IMR-90 (cell line): ENCODE results near the gene ATP1B1. TPM values are rescaled to one million over a fixed set of nuclear protein-coding genes. Genes with fewer than 3 reads are reported as not detected.

Experiments used
- ATAC-seq: fragments of 200-7000 bp; cut with Tn5 transposase; 2 replicates; pipeline ENCODE4 v1.9.1; 2020; ENCODE audit warnings: low read depth, mild to moderate bottlenecking, moderate library complexity
- BruUV-seq: library from RNA; stranded (reverse); fragments of 400-500 nt; replicated peaks from 2 replicates; lab custom pipeline; 2021; lab: Mats Ljungman, UMichigan
- CTCF ChIA-PET: fragments of 300-600 bp; formaldehyde crosslinking; extraction: SDS; loops from one replicate; lab custom pipeline; 2021; ENCODE audit warnings: antibody characterized with exemption; lab: Yijun Ruan, JAX
- POLR2A ChIA-PET: fragments of 300-600 bp; sonication (Branson Sonifier 250); formaldehyde crosslinking; loops from one replicate; lab custom pipeline; 2022; ENCODE audit warnings: antibody characterized with exemption; ENCODE audit not compliant: unreplicated experiment; lab: Charles Lee
- DNase-seq: peaks from one replicate; pipeline ENCODE4 v3.0.0; 2013
- H2AFZ ChIP-seq: replicated peaks from 2 replicates; pipeline ENCODE3; 2013; ENCODE audit warnings: low read length, mild to moderate bottlenecking; ENCODE audit not compliant: poor library complexity
- H2AK5ac ChIP-seq: 2 replicates; pipeline ENCODE4 v1.6.1; 2013; ENCODE audit warnings: low read depth, low read length, inconsistent platforms
- H2AK9ac ChIP-seq: replicated peaks from 2 replicates; pipeline ENCODE3; 2013; ENCODE audit warnings: mild to moderate bottlenecking, low read depth, low read length, moderate library complexity; ENCODE audit not compliant: poor library complexity
- H2BK120ac ChIP-seq: 2 replicates; pipeline ENCODE4 v1.6.1; 2013; ENCODE audit warnings: low read depth, low read length, inconsistent platforms
- H2BK15ac ChIP-seq: 3 replicates; pipeline ENCODE4 v1.6.1; 2013; ENCODE audit warnings: low read depth, low read length, inconsistent platforms
- H2BK20ac ChIP-seq: 2 replicates; pipeline ENCODE4 v1.6.1; 2013; ENCODE audit warnings: low read depth, mild to moderate bottlenecking, inconsistent platforms, low read length, moderate library complexity
- H2BK5ac ChIP-seq: 2 replicates; pipeline ENCODE4 v1.6.1; 2013; ENCODE audit warnings: mild to moderate bottlenecking, low read depth, low read length, inconsistent platforms; ENCODE audit not compliant: poor library complexity, severe bottlenecking
- H3K14ac ChIP-seq: replicated peaks from 2 replicates; pipeline ENCODE4 v1.6.1; 2013; ENCODE audit warnings: low read depth, low read length, inconsistent platforms
- H3K18ac ChIP-seq: 2 replicates; pipeline ENCODE4 v1.6.1; 2013; ENCODE audit warnings: low read depth, low read length, control low read depth
- H3K23ac ChIP-seq: 2 replicates; pipeline ENCODE4 v1.6.1; 2013; ENCODE audit warnings: low read depth, low read length, inconsistent platforms
- H3K27ac ChIP-seq: 2 replicates; pipeline ENCODE4 v1.5.1; 2013; ENCODE audit warnings: mild to moderate bottlenecking, control low read depth, low read length; ENCODE audit not compliant: insufficient read depth
- H3K27me3 ChIP-seq: 2 replicates; pipeline ENCODE4 v1.6.1; 2013; ENCODE audit warnings: low read length; ENCODE audit not compliant: control insufficient read depth, insufficient read depth
- H3K36me3 ChIP-seq: 2 replicates; pipeline ENCODE4 v1.6.1; 2013; ENCODE audit warnings: low read length, mixed read lengths; ENCODE audit not compliant: control insufficient read depth, insufficient read depth
- H3K4ac ChIP-seq: 2 replicates; pipeline ENCODE4 v1.6.1; 2013; ENCODE audit warnings: low read depth, low read length, inconsistent platforms
- H3K4me1 ChIP-seq: 2 replicates; pipeline ENCODE4 v1.6.1; 2013; ENCODE audit warnings: low read length, mixed read lengths; ENCODE audit not compliant: control insufficient read depth, insufficient read depth
- H3K4me2 ChIP-seq: 2 replicates; pipeline ENCODE4 v1.6.1; 2013; ENCODE audit warnings: low read depth, mild to moderate bottlenecking, control low read depth, low read length, moderate library complexity
- H3K4me3 ChIP-seq: 2 replicates; pipeline ENCODE4 v1.5.1; 2013; ENCODE audit warnings: low read depth, mild to moderate bottlenecking, control low read depth, low read length, moderate library complexity; ENCODE audit not compliant: insufficient read depth
- H3K56ac ChIP-seq: 2 replicates; pipeline ENCODE4 v1.6.1; 2013; ENCODE audit warnings: low read length, inconsistent platforms; ENCODE audit not compliant: insufficient read depth; ENCODE audit errors: extremely low read depth
- H3K79me1 ChIP-seq, 2 experiments: 2 replicates each; pipeline ENCODE4 v1.6.1; 2013; ENCODE audit warnings: low read length in 2 of 2, inconsistent platforms in 1 of 2, low read depth in 1 of 2
- H3K9ac ChIP-seq: 2 replicates; pipeline ENCODE4 v1.6.1; 2013; ENCODE audit warnings: low read depth, low read length, control low read depth
- H3K9me1 ChIP-seq: 2 replicates; pipeline ENCODE4 v1.6.1; 2013; ENCODE audit warnings: low read length, inconsistent platforms; ENCODE audit not compliant: insufficient read depth
- H3K9me3 ChIP-seq: 2 replicates; pipeline ENCODE4 v1.6.1; 2013; ENCODE audit warnings: low read length; ENCODE audit not compliant: control insufficient read depth, insufficient read depth
- H4K20me1 ChIP-seq: 2 replicates; pipeline ENCODE4 v1.6.1; 2013; ENCODE audit warnings: low read length, inconsistent platforms; ENCODE audit not compliant: insufficient read depth
- H4K5ac ChIP-seq: 2 replicates; pipeline ENCODE4 v1.6.1; 2013; ENCODE audit warnings: mild to moderate bottlenecking, low read depth, low read length, control low read depth
- H4K8ac ChIP-seq, 2 experiments: 2 replicates each; pipeline ENCODE4 v1.6.1; 2013; ENCODE audit warnings: low read depth in 2 of 2, low read length in 2 of 2, control low read depth in 1 of 2, inconsistent platforms in 1 of 2
- H4K91ac ChIP-seq: 2 replicates; pipeline ENCODE4 v1.6.1; 2013; ENCODE audit warnings: low read depth, low read length, inconsistent platforms; ENCODE audit not compliant: insufficient read depth
- BHLHE40 ChIP-seq: fragments of 150-350 bp; IDR thresholded peaks from 2 replicates; pipeline ENCODE4 v1.6.1; 2016; ENCODE audit warnings: mild to moderate bottlenecking, low read depth, low read length
- CEBPB ChIP-seq: IDR thresholded peaks from 2 replicates; pipeline ENCODE4 v1.6.1; 2012; ENCODE audit warnings: low read depth, low read length, improper control_type of control experiment
- CHD1 ChIP-seq: IDR thresholded peaks from 2 replicates; pipeline ENCODE4 v1.6.1; 2012; ENCODE audit warnings: low read depth, low read length, improper control_type of control experiment
- CTCF ChIP-seq: conservative IDR thresholded peaks from 2 replicates; pipeline ENCODE4 v1.5.1; 2012; ENCODE audit warnings: mild to moderate bottlenecking, low read depth, low read length, improper control_type of control experiment
- FOS ChIP-seq: fragments of 150-350 bp; IDR thresholded peaks from 2 replicates; pipeline ENCODE4 v1.6.1; 2016; ENCODE audit warnings: low read depth, low read length
- MAFK ChIP-seq: IDR thresholded peaks from 2 replicates; pipeline ENCODE4 v1.6.1; 2012; ENCODE audit warnings: low read depth, low read length, improper control_type of control experiment
- MAZ ChIP-seq: IDR thresholded peaks from 2 replicates; pipeline ENCODE4 v1.6.1; 2012; ENCODE audit warnings: low read depth, mild to moderate bottlenecking, low read length, improper control_type of control experiment, moderate library complexity, borderline replicate concordance
- MXI1 ChIP-seq: IDR thresholded peaks from 2 replicates; pipeline ENCODE4 v1.6.1; 2012; ENCODE audit warnings: low read depth, mild to moderate bottlenecking, low read length, moderate library complexity, borderline replicate concordance
- NFE2L2 ChIP-seq: fragments of 150-350 bp; IDR thresholded peaks from 2 replicates; pipeline ENCODE4 v1.6.1; 2016; ENCODE audit warnings: low read depth, mild to moderate bottlenecking, low read length
- POLR2A ChIP-seq: IDR thresholded peaks from 2 replicates; pipeline ENCODE4 v1.6.1; 2012; ENCODE audit warnings: mild to moderate bottlenecking, low read depth, low read length
- RAD21 ChIP-seq: IDR thresholded peaks from 2 replicates; pipeline ENCODE4 v1.6.1; 2012; ENCODE audit warnings: low read length, improper control_type of control experiment
- RCOR1 ChIP-seq: IDR thresholded peaks from 2 replicates; pipeline ENCODE4 v1.6.1; 2012; ENCODE audit warnings: mild to moderate bottlenecking, low read length, improper control_type of control experiment; ENCODE audit not compliant: insufficient replicate concordance
- RFX5 ChIP-seq: IDR thresholded peaks from 2 replicates; pipeline ENCODE4 v1.8.0; 2012; ENCODE audit warnings: low read depth, mild to moderate bottlenecking, low read length, moderate library complexity
- SMC3 ChIP-seq: fragments of 150-350 bp; IDR thresholded peaks from 2 replicates; pipeline ENCODE4 v1.6.1; 2016; ENCODE audit warnings: low read depth, mild to moderate bottlenecking, antibody characterized with exemption, low read length, moderate library complexity
- USF2 ChIP-seq: fragments of 150-350 bp; IDR thresholded peaks from 2 replicates; pipeline ENCODE4 v1.6.1; 2017; ENCODE audit warnings: mild to moderate bottlenecking, antibody characterized with exemption, low read length, low read depth
- WGBS, 2 experiments: methylation state at CpG; one replicate each; pipeline versions ENCODE4 v1.1.5 to v1.1.7; 2013; ENCODE audit warnings: missing lambda C conversion rate in 2 of 2; ENCODE audit not compliant: insufficient read length in 1 of 2; ENCODE audit errors: extremely low coverage in 2 of 2; 5-methylcytosine and 5-hydroxymethylcytosine counted together
- dilution Hi-C: fragments of 300-500 bp; cut with HindIII; formaldehyde crosslinking; loops from one replicate; pipeline ENCODE4 v1.14.3; 2018; ENCODE audit warnings: low sequenced_read_pairs; ENCODE audit not compliant: unreplicated experiment
- in situ Hi-C: fragments of 300-500 bp; cut with MboI; formaldehyde crosslinking; loops from 3 replicates; pipeline ENCODE4 v1.14.3; 2019; ENCODE audit warnings: low sequenced_read_pairs, inconsistent platforms, mixed read lengths
- intact Hi-C: fragments of 100-400 bp; cut with micrococcal nuclease; formaldehyde crosslinking; loops from 2 replicates; pipeline ENCODE4 v1.10.0; 2022
- polyA plus RNA-seq, 3 experiments: library from polyadenylated mRNA; depleted of rRNA; stranded (reverse); fragments of >200 nt; gene quantifications; 2 replicates each; pipeline ENCODE4 v1.2.3, GENCODE V29; 2012; ENCODE audit warnings: low replicate concordance in 1 of 3
- total RNA-seq: library from RNA; depleted of rRNA; stranded (reverse); fragments of >200 nt; gene quantifications from 2 replicates; pipeline ENCODE4 v1.2.3, GENCODE V29; 2012
- TF ChIP-seq, protein P1 (sequence below): fragments of 150-350 bp; IDR thresholded peaks from 2 replicates; pipeline ENCODE4 v1.6.1; 2016; ENCODE audit warnings: low read depth, mild to moderate bottlenecking, low read length, moderate library complexity, borderline replicate concordance

The ATP1B1 gene
- total and polyA plus RNA-seq, 2 of the 4 experiments (the other 2 are of a cell fraction) = 14.5 to 22.1 TPM

DNA sequence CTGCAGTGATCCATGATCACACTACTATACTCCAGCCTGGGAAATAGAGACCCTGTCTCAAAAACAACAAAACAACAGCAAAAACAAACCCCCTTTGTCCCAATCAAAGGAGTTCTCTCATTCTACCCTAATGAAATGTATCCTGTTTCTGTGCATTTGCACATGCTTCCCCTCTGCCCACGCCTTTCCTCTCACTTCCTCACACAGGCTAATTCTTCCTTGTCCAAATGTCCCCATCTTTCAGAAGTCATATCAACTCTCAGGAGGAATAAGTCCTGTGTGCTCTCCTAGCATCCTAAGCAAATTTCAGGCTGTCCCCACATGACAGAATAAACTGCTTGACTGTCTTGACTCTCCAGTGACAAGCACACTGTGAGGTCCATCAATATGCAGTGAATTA lies 8.1 kb upstream of the ATP1B1 start:
- WGBS, 2 experiments = 71% methylated on average over 1 of the region's 1 CpG; no CpG with 5 or more reads in 1 of the 2 experiments
- Histone ChIP-seq H2BK15ac (no peak overlapping the region), H2AK9ac (no peak overlapping the region), H3K9ac (no peak overlapping the region), H2BK5ac (no peak overlapping the region), H3K18ac (no peak overlapping the region), H4K5ac (no peak overlapping the region), H2AK5ac (no peak overlapping the region), H3K27me3 (peaks cover 3% of the 10 kb centered on the region), H3K27ac (no peak overlapping the region), H2AFZ (no peak overlapping the region), H4K8ac (no peak overlapping the region), H2BK120ac (no peak overlapping the region), H3K56ac (no peak overlapping the region), H3K14ac (no peak overlapping the region), H3K4me1 (peaks cover 3% of the 10 kb centered on the region; the same call in 1 of the 2 replicates), H3K4me2 (no peak overlapping the region), H3K4me3 (no peak overlapping the region), H3K36me3 (no peaks in the 10 kb centered on the region), H4K20me1 (no peaks in the 10 kb centered on the region), H2BK20ac (no peak overlapping the region), H3K79me1 (no peaks in the 10 kb centered on the region), H3K4ac (no peak overlapping the region), H4K91ac (no peak overlapping the region), H3K9me3 (no peaks in the 10 kb centered on the region), H3K23ac (no peak overlapping the region), H3K9me1 (no peaks in the 10 kb centered on the region; the same call in 1 of the 2 replicates)
- dilution Hi-C loops = no loop called here
- ATAC-seq = no peak
- DNase-seq = no peak
- intact Hi-C loops = no loop called here
- TF ChIP-seq CHD1 = no peak
- TF ChIP-seq, protein P1, sequence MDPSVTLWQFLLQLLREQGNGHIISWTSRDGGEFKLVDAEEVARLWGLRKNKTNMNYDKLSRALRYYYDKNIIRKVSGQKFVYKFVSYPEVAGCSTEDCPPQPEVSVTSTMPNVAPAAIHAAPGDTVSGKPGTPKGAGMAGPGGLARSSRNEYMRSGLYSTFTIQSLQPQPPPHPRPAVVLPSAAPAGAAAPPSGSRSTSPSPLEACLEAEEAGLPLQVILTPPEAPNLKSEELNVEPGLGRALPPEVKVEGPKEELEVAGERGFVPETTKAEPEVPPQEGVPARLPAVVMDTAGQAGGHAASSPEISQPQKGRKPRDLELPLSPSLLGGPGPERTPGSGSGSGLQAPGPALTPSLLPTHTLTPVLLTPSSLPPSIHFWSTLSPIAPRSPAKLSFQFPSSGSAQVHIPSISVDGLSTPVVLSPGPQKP = no peak
- TF ChIP-seq FOS = no peak
- TF ChIP-seq MAZ = no peak
- TF ChIP-seq RAD21 = no peak
- TF ChIP-seq USF2 = no peak
- no peak for TF ChIP-seq RCOR1
- no peak for TF ChIP-seq MXI1
- no peak for TF ChIP-seq CTCF
- TF ChIP-seq MAFK = no peak
- TF ChIP-seq CEBPB = no peak
- no peak for TF ChIP-seq SMC3
- TF ChIP-seq POLR2A = no peak
- no peak for TF ChIP-seq NFE2L2
- no peak for TF ChIP-seq RFX5
- TF ChIP-seq BHLHE40 = no peak
- ChIA-PET CTCF (no interaction called here), POLR2A (no interaction called here)
- in situ Hi-C loops = no loop called here
- no TSS peak for BruUV-seq
